HEK293 (cell line): Measurements from ENCODE around the gene TEAD1.
A peak's percentile ranks its signal among the peaks of the same experiment; 100 is the strongest.

Experiments
- FEZF1 ChIP-seq: fragments of 450-650 bp; formaldehyde crosslinking; IDR thresholded peaks from 2 replicates; pipeline ENCODE4 v1.5.1; 2016; ENCODE audit warnings: missing biosample characterization, missing genetic modification characterization
- GLIS2 ChIP-seq: fragments of 450-650 bp; formaldehyde crosslinking; IDR thresholded peaks from 2 replicates; pipeline ENCODE4 v1.5.1; 2016; ENCODE audit warnings: missing biosample characterization, missing genetic modification characterization
- HOXA7 ChIP-seq: sonication (generic); formaldehyde crosslinking; IDR thresholded peaks from 2 replicates; pipeline ENCODE4 v1.8.1; 2022; ENCODE audit warnings: missing genetic modification reagents, borderline replicate concordance
- HOXC10 ChIP-seq: sonication (generic); formaldehyde crosslinking; IDR thresholded peaks from 2 replicates; pipeline ENCODE4 v1.8.1; 2023; ENCODE audit warnings: mild to moderate bottlenecking, missing genetic modification reagents
- INSM2 ChIP-seq: fragments of 450-650 bp; formaldehyde crosslinking; IDR thresholded peaks from 2 replicates; pipeline ENCODE4 v1.5.1; 2016; ENCODE audit warnings: missing biosample characterization, missing genetic modification characterization
- KLF1 ChIP-seq: fragments of 450-650 bp; formaldehyde crosslinking; IDR thresholded peaks from 2 replicates; pipeline ENCODE4 v1.5.1; 2016; ENCODE audit warnings: missing biosample characterization, missing genetic modification characterization
- OSR2 ChIP-seq: fragments of 450-650 bp; formaldehyde crosslinking; IDR thresholded peaks from 2 replicates; pipeline ENCODE4 v1.5.1; 2016; ENCODE audit warnings: missing biosample characterization, missing genetic modification characterization
- YY2 ChIP-seq: fragments of 450-650 bp; formaldehyde crosslinking; IDR thresholded peaks from 2 replicates; pipeline ENCODE4 v1.5.1; 2016; ENCODE audit warnings: missing biosample characterization, missing genetic modification characterization
- ZBTB26 ChIP-seq: fragments of 450-650 bp; formaldehyde crosslinking; optimal IDR thresholded peaks from 2 replicates; pipeline ENCODE3; 2016; ENCODE audit warnings: missing biosample characterization, mild to moderate bottlenecking, missing genetic modification characterization
- ZNF10 ChIP-seq: fragments of 450-650 bp; formaldehyde crosslinking; IDR thresholded peaks from 2 replicates; pipeline ENCODE4 v1.5.1; 2017; ENCODE audit warnings: missing biosample characterization, missing genetic modification characterization
- ZNF112 ChIP-seq: fragments of 450-650 bp; formaldehyde crosslinking; IDR thresholded peaks from 2 replicates; pipeline ENCODE4 v1.5.0; 2017; ENCODE audit warnings: missing biosample characterization, missing genetic modification characterization
- ZNF23 ChIP-seq: fragments of 450-650 bp; formaldehyde crosslinking; IDR thresholded peaks from 2 replicates; pipeline ENCODE4 v1.5.1; 2016; ENCODE audit warnings: missing biosample characterization, missing genetic modification characterization, borderline replicate concordance
- ZNF335 ChIP-seq: fragments of 450-650 bp; formaldehyde crosslinking; conservative IDR thresholded peaks from 2 replicates; pipeline ENCODE4 v1.5.1; 2016; ENCODE audit warnings: missing biosample characterization, missing genetic modification characterization
- ZNF354C ChIP-seq: fragments of 450-650 bp; formaldehyde crosslinking; IDR thresholded peaks from 2 replicates; pipeline ENCODE4 v1.5.1; 2016; ENCODE audit warnings: missing biosample characterization, missing genetic modification characterization, low read depth, borderline replicate concordance
- ZNF398 ChIP-seq: fragments of 450-650 bp; formaldehyde crosslinking; IDR thresholded peaks from 2 replicates; pipeline ENCODE4 v1.5.1; 2017; ENCODE audit warnings: missing biosample characterization, missing genetic modification characterization
- ZNF426 ChIP-seq: fragments of 450-650 bp; formaldehyde crosslinking; IDR thresholded peaks from 2 replicates; pipeline ENCODE4 v1.5.1; 2017; ENCODE audit warnings: missing biosample characterization, missing genetic modification characterization, mild to moderate bottlenecking, inconsistent platforms, moderate library complexity
- ZNF488 ChIP-seq: fragments of 450-650 bp; formaldehyde crosslinking; IDR thresholded peaks from 2 replicates; pipeline ENCODE4 v1.5.1; 2016; ENCODE audit warnings: missing biosample characterization, missing genetic modification characterization
- ZNF529 ChIP-seq: fragments of 450-650 bp; formaldehyde crosslinking; IDR thresholded peaks from 2 replicates; pipeline ENCODE4 v1.5.1; 2017; ENCODE audit warnings: missing genetic modification characterization, missing biosample characterization; ENCODE audit not compliant: insufficient replicate concordance
- ZNF544 ChIP-seq: fragments of 450-650 bp; formaldehyde crosslinking; IDR thresholded peaks from 2 replicates; pipeline ENCODE4 v1.5.0; 2017; ENCODE audit warnings: missing biosample characterization, missing genetic modification characterization
- ZNF561 ChIP-seq: fragments of 450-650 bp; IDR thresholded peaks from 2 replicates; pipeline ENCODE4 v1.5.1; 2018; ENCODE audit warnings: missing biosample characterization, missing genetic modification characterization, borderline replicate concordance
- ZNF768 ChIP-seq: fragments of 450-650 bp; formaldehyde crosslinking; IDR thresholded peaks from 2 replicates; pipeline ENCODE4 v1.5.1; 2018; ENCODE audit warnings: missing biosample characterization, mild to moderate bottlenecking, missing genetic modification characterization
- ZNF843 ChIP-seq: fragments of 450-650 bp; formaldehyde crosslinking; IDR thresholded peaks from 2 replicates; pipeline ENCODE4 v1.5.1; 2016; ENCODE audit warnings: missing biosample characterization, missing genetic modification characterization
- TF ChIP-seq, protein P1 (sequence below): fragments of 450-650 bp; formaldehyde crosslinking; IDR thresholded peaks from 2 replicates; pipeline ENCODE4 v1.5.1; 2016; ENCODE audit warnings: missing biosample characterization, missing genetic modification characterization
- TF ChIP-seq, protein P2 (sequence below): fragments of 450-650 bp; formaldehyde crosslinking; IDR thresholded peaks from 2 replicates; pipeline ENCODE4 v1.5.1; 2016; ENCODE audit warnings: missing biosample characterization, missing genetic modification characterization, borderline replicate concordance
- TF ChIP-seq, protein P3 (sequence below): fragments of 450-650 bp; IDR thresholded peaks from 2 replicates; pipeline ENCODE4 v1.5.1; 2018; ENCODE audit warnings: missing biosample characterization, mild to moderate bottlenecking, missing genetic modification characterization

Gene TEAD1

GRCh38 chr11:12845739-12846358, 171.6 kb downstream of the TEAD1 start (continued):
- TF ChIP-seq ZNF544 (tag by site-specific recombination), result no peak
- no peak for TF ChIP-seq ZNF768 (tag by site-specific recombination)
- TF ChIP-seq INSM2, result no peak
- TF ChIP-seq, protein P1, sequence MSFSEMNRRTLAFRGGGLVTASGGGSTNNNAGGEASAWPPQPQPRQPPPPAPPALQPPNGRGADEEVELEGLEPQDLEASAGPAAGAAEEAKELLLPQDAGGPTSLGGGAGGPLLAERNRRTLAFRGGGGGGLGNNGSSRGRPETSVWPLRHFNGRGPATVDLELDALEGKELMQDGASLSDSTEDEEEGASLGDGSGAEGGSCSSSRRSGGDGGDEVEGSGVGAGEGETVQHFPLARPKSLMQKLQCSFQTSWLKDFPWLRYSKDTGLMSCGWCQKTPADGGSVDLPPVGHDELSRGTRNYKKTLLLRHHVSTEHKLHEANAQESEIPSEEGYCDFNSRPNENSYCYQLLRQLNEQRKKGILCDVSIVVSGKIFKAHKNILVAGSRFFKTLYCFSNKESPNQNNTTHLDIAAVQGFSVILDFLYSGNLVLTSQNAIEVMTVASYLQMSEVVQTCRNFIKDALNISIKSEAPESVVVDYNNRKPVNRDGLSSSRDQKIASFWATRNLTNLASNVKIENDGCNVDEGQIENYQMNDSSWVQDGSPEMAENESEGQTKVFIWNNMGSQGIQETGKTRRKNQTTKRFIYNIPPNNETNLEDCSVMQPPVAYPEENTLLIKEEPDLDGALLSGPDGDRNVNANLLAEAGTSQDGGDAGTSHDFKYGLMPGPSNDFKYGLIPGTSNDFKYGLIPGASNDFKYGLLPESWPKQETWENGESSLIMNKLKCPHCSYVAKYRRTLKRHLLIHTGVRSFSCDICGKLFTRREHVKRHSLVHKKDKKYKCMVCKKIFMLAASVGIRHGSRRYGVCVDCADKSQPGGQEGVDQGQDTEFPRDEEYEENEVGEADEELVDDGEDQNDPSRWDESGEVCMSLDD, result no peak
- no peak for TF ChIP-seq ZNF561 (tag by site-specific recombination)
- TF ChIP-seq ZNF529, result no peak
- no peak for TF ChIP-seq ZNF10 (tag by site-specific recombination)
- no peak for TF ChIP-seq ZNF488
- TF ChIP-seq KLF1 (tag by site-specific recombination), result no peak
- no peak for TF ChIP-seq ZNF23
- TF ChIP-seq ZNF335 (tag by site-specific recombination), result no peak
- peak; percentile 55 for TF ChIP-seq OSR2 (tag by site-specific recombination)
- TF ChIP-seq GLIS2, result no peak
- TF ChIP-seq, protein P2, sequence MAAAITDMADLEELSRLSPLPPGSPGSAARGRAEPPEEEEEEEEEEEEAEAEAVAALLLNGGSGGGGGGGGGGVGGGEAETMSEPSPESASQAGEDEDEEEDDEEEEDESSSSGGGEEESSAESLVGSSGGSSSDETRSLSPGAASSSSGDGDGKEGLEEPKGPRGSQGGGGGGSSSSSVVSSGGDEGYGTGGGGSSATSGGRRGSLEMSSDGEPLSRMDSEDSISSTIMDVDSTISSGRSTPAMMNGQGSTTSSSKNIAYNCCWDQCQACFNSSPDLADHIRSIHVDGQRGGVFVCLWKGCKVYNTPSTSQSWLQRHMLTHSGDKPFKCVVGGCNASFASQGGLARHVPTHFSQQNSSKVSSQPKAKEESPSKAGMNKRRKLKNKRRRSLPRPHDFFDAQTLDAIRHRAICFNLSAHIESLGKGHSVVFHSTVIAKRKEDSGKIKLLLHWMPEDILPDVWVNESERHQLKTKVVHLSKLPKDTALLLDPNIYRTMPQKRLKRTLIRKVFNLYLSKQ (tag by site-specific recombination), result no peak
- TF ChIP-seq, protein P3, sequence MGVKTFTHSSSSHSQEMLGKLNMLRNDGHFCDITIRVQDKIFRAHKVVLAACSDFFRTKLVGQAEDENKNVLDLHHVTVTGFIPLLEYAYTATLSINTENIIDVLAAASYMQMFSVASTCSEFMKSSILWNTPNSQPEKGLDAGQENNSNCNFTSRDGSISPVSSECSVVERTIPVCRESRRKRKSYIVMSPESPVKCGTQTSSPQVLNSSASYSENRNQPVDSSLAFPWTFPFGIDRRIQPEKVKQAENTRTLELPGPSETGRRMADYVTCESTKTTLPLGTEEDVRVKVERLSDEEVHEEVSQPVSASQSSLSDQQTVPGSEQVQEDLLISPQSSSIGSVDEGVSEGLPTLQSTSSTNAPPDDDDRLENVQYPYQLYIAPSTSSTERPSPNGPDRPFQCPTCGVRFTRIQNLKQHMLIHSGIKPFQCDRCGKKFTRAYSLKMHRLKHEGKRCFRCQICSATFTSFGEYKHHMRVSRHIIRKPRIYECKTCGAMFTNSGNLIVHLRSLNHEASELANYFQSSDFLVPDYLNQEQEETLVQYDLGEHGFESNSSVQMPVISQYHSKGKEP (tag by site-specific recombination), result peak; percentile 85
- no peak for TF ChIP-seq HOXC10
- TF ChIP-seq ZBTB26 (tag by site-specific recombination), result no peak
- TF ChIP-seq FEZF1, result peak; percentile 88
- TF ChIP-seq ZNF354C (tag by site-specific recombination), result no peak
- no peak for TF ChIP-seq ZNF398 (tag by site-specific recombination)
- TF ChIP-seq ZNF112 (tag by site-specific recombination), result no peak
- no peak for TF ChIP-seq ZNF843 (tag by site-specific recombination)
- TF ChIP-seq ZNF426 (tag by site-specific recombination), result no peak
- TF ChIP-seq YY2 (tag by site-specific recombination), result no peak
- TF ChIP-seq HOXA7 (CRISPR knock-in tag), result no peak
